Panc1 (cell line): ENCODE measurements around the gene ALKBH2. TPM values are rescaled to one million over a fixed set of nuclear protein-coding genes. Genes with fewer than 3 reads are reported as not detected.

ENCODE experiments used
- ATAC-seq: fragments of 200-7000 bp; cut with Tn5 transposase; 2 replicates; pipeline ENCODE4 v1.9.1; 2020; ENCODE audit warnings: mild to moderate bottlenecking, moderate library complexity
- BruUV-seq: library from RNA; stranded (reverse); fragments of 400-500 nt; replicated peaks from 2 replicates; lab custom pipeline; 2021; lab: Mats Ljungman, UMichigan
- CTCF ChIA-PET: fragments of 300-600 bp; sonication (Branson Sonifier 250); formaldehyde crosslinking; loops from one replicate; lab custom pipeline; 2022; ENCODE audit warnings: antibody characterized with exemption; lab: Charles Lee
- POLR2A ChIA-PET: fragments of 300-600 bp; sonication (Branson Sonifier 250); formaldehyde crosslinking; loops from one replicate; lab custom pipeline; 2022; ENCODE audit warnings: antibody characterized with exemption; lab: Charles Lee
- DNase-seq: peaks from one replicate; pipeline ENCODE4 v3.0.0-alpha.2; 2010; ENCODE audit warnings: low read depth, low spot score
- H3K27ac ChIP-seq: 2 replicates; pipeline ENCODE4 v1.5.1; 2011; ENCODE audit warnings: mild to moderate bottlenecking, low read length, inconsistent platforms
- H3K27me3 ChIP-seq: fragments of 200-500 bp; sonication (Bioruptor generic); 2 replicates; pipeline ENCODE4 v1.6.0; 2014; ENCODE audit warnings: low read length, inconsistent platforms; ENCODE audit not compliant: control insufficient read depth, insufficient read depth
- H3K36me3 ChIP-seq: fragments of 200-500 bp; sonication (Bioruptor generic); 2 replicates; pipeline ENCODE4 v1.5.1; 2014; ENCODE audit warnings: inconsistent platforms, mild to moderate bottlenecking, low read length, moderate library complexity; ENCODE audit not compliant: control insufficient read depth, insufficient read depth
- H3K4me1 ChIP-seq: 2 replicates; pipeline ENCODE4 v1.5.1; 2011; ENCODE audit warnings: inconsistent platforms, mild to moderate bottlenecking, low read length, moderate library complexity; ENCODE audit not compliant: control insufficient read depth, insufficient read depth
- H3K4me3 ChIP-seq, 2 experiments: 2 replicates each; pipeline ENCODE4 v1.5.1; 2011 to 2012; ENCODE audit warnings: low read depth in 2 of 2, low read length in 2 of 2, mild to moderate bottlenecking in 2 of 2, inconsistent platforms in 1 of 2, moderate library complexity in 1 of 2
- H3K9me3 ChIP-seq: fragments of 200-500 bp; sonication (Bioruptor generic); 2 replicates; pipeline ENCODE4 v1.5.1; 2014; ENCODE audit warnings: low read depth, mild to moderate bottlenecking, inconsistent platforms, low read length, moderate library complexity; ENCODE audit not compliant: control insufficient read depth, insufficient read depth
- CTCF ChIP-seq: fragments of 450-650 bp; IDR thresholded peaks from 2 replicates; pipeline ENCODE4 v1.5.1; 2017; ENCODE audit warnings: mild to moderate bottlenecking
- POLR2AphosphoS5 ChIP-seq: IDR thresholded peaks from 2 replicates; pipeline ENCODE4 v1.6.1; 2012; ENCODE audit warnings: mild to moderate bottlenecking, low read depth, low read length, moderate library complexity
- REST ChIP-seq, 2 experiments: IDR thresholded peaks; 2 replicates each; pipeline ENCODE4 v1.6.1; 2011 to 2012; ENCODE audit warnings: low read depth in 2 of 2, control low read depth in 1 of 2, low read length in 1 of 2, mild to moderate bottlenecking in 1 of 2, moderate library complexity in 1 of 2; ENCODE audit not compliant: insufficient read depth in 1 of 2
- SIN3A ChIP-seq: IDR thresholded peaks from 2 replicates; pipeline ENCODE4 v1.6.1; 2012; ENCODE audit warnings: low read depth, mild to moderate bottlenecking, low read length, moderate library complexity, borderline replicate concordance; ENCODE audit not compliant: insufficient read depth
- TCF7L2 ChIP-seq: IDR thresholded peaks from 2 replicates; pipeline ENCODE4 v1.6.1; 2011; ENCODE audit warnings: mild to moderate bottlenecking, low read depth, low read length, inconsistent platforms
- in situ Hi-C: cut with HindIII; loops from 2 replicates; pipeline ENCODE4 v1.10.0; 2016; ENCODE audit warnings: low sequenced_read_pairs, low pct_unique_long_range_greater_than_20kb
- intact Hi-C: fragments of 100-400 bp; cut with micrococcal nuclease; formaldehyde crosslinking; loops from one replicate; pipeline ENCODE4 v1.10.0; 2022; ENCODE audit not compliant: unreplicated experiment
- total RNA-seq: library from RNA; stranded (reverse); gene quantifications from one replicate; pipeline ENCODE4 v1.2.1, GENCODE V29; 2021; ENCODE audit not compliant: unreplicated experiment

ALKBH2 gene
- total RNA-seq, 1 experiment from 2014 or later = 41.6 TPM

GRCh38 chr12:109139791-109140190 lies 46.5 kb upstream of the ALKBH2 start:
- TF ChIP-seq CTCF (no peak), SIN3A (no peak), TCF7L2 (no peak)

GRCh38 chr12:109139360-109139759 lies 46.1 kb upstream of the ALKBH2 start:
- H3K27ac ChIP-seq = no peak overlapping the region
- no peak for TF ChIP-seq SIN3A
- no peak for TF ChIP-seq REST (IDR thresholded peaks at IDR 0.05; ENCODE audit: insufficient read depth in 1 of 2, low read depth in 2 of 2, low read length in 1 of 2)
- TF ChIP-seq CTCF = no peak
- no peak for TF ChIP-seq TCF7L2
- TF ChIP-seq POLR2AphosphoS5 = no peak
- ChIA-PET POLR2A (no interaction called here), CTCF (no interaction called here)
- H3K4me1 ChIP-seq = no peaks in the 10 kb centered on the region
- H3K36me3 ChIP-seq = no peaks in the 10 kb centered on the region
- no peaks in the 10 kb centered on the region for H3K27me3 ChIP-seq
- no peak for DNase-seq
- ATAC-seq = no peak
- intact Hi-C loops = no loop called here
- in situ Hi-C loops = no loop called here
- no peak overlapping the region for H3K4me3 ChIP-seq
- peaks cover 2% of the 10 kb centered on the region; the same call in 1 of the 2 replicates for H3K9me3 ChIP-seq
- no TSS peak for BruUV-seq

More at GRCh38 chr12:109139791-109140190, 46.5 kb upstream of the ALKBH2 start:
- Histone ChIP-seq H3K36me3 (no peaks in the 10 kb centered on the region), H3K27me3 (no peaks in the 10 kb centered on the region), H3K9me3 (peaks cover 2% of the 10 kb centered on the region; the same call in 1 of the 2 replicates), H3K27ac (no peak overlapping the region), H3K4me1 (no peaks in the 10 kb centered on the region), H3K4me3 (no peak overlapping the region)
- no peak for ATAC-seq
- in situ Hi-C loops = no loop called here
- POLR2A ChIA-PET = no interaction called here
- intact Hi-C loops = no loop called here
- BruUV-seq = no TSS peak
- DNase-seq = no peak
- CTCF ChIA-PET = no interaction called here
